ENCODE measurements around the gene GFY.
"Not testable (repeated sequence)": the region's sequence is repeated elsewhere in the genome, so short reads cannot be mapped to it uniquely, and the experiment has no call there.

GFY gene

GRCh38 chr19:49444100-49444700 is 19.0 kb downstream of the GFY start:
- not testable (repeated sequence) for DNase-seq

- no peak for DNase-seq
These were observed 20.8 kb downstream of the GFY start for GRCh38 chr19:49445997-49446396.

GRCh38 chr19:49447485-49448431 is 22.6 kb downstream of the GFY start:
- DNase-seq = no peak

GRCh38 chr19:49448432-49448786 is 23.2 kb downstream of the GFY start:
- no peak for DNase-seq

GRCh38 chr19:49450405-49450804 is 25.2 kb downstream of the GFY start:
- no peak for DNase-seq

- peak; percentile 99 for DNase-seq
These were observed 26.4 kb downstream of the GFY start, which contains the start of gene PIH1D1 for GRCh38 chr19:49451430-49452181. TSS of gene PIH1D1 (minus strand) at chr19:49451814. CDS start at chr19:49451574, 240 bp downstream.

- peak; percentile 99 for DNase-seq
These were observed 28.0 kb downstream of the GFY start, which contains the start of gene ALDH16A1 for GRCh38 chr19:49453013-49453756. TSS of gene ALDH16A1 (plus strand) at chr19:49453225. CDS start at chr19:49453332, 107 bp downstream.

- no peak for DNase-seq
These were observed 28.6 kb downstream of the GFY start for GRCh38 chr19:49453757-49454240.

- DNase-seq = no peak
These were observed 30.6 kb downstream of the GFY start for GRCh38 chr19:49455773-49456172.

GRCh38 chr19:49456326-49456725 is 31.1 kb downstream of the GFY start:
- no peak for DNase-seq

- DNase-seq = no peak
These were observed 33.3 kb downstream of the GFY start for GRCh38 chr19:49458567-49458903.

- no peak for DNase-seq
These were observed 34.2 kb downstream of the GFY start for GRCh38 chr19:49459388-49459787.

- not testable (repeated sequence) for DNase-seq
These were observed 35.9 kb downstream of the GFY start for GRCh38 chr19:49461130-49461529.

- DNase-seq = no peak
These were observed 36.5 kb downstream of the GFY start for GRCh38 chr19:49461656-49462055.

GRCh38 chr19:49462492-49462891 is 37.3 kb downstream of the GFY start:
- no peak for DNase-seq

- DNase-seq = no peak
These were observed 39.0 kb downstream of the GFY start for GRCh38 chr19:49463960-49464740.

- DNase-seq = no peak
These were observed 40.2 kb downstream of the GFY start for GRCh38 chr19:49465371-49465770.

- no peak for DNase-seq
These were observed 43.0 kb downstream of the GFY start for GRCh38 chr19:49468199-49468598.

- no peak for DNase-seq
These were observed 43.7 kb downstream of the GFY start for GRCh38 chr19:49468746-49469447.

GRCh38 chr19:49469828-49470614 is 44.8 kb downstream of the GFY start:
- DNase-seq = peak; percentile 52

Measured in suppressor macrophage treated with lipopolysaccharide for 4 hours (primary cell).